OCI-LY1 (cell line): ENCODE results near the gene CABS1.

Experiments
- CTCF ChIP-seq: fragments of 200-600 bp; sonication (generic), shearing (Covaris generic); IDR thresholded peaks from 2 replicates; pipeline ENCODE4 v1.5.1; 2017; ENCODE audit warnings: mild to moderate bottlenecking, antibody characterized with exemption, low read length, moderate library complexity, mixed read lengths
- EZH2 ChIP-seq: fragments of 200-600 bp; sonication (generic), shearing (Covaris generic); IDR thresholded peaks from 2 replicates; pipeline ENCODE4 v1.8.0; 2017; ENCODE audit warnings: borderline replicate concordance, mixed run types, mild to moderate bottlenecking, antibody characterized with exemption, low read length, moderate library complexity, mixed read lengths

- TF ChIP-seq CTCF (no peak), EZH2 (no peak)
Measured at GRCh38 chr4:70334681-70335080, at the start of gene CABS1.
